Fibroblast of skin of right biceps (primary cell): ENCODE measurements around the gene BAHCC1.
"Not testable (repeated sequence)": the region's sequence is repeated elsewhere in the genome, so short reads cannot be mapped to it uniquely, and the experiment has no call there.

Source experiments
- DNase-seq: peaks from one replicate; pipeline ENCODE4 v3.0.0-alpha.2; 2013

BAHCC1 gene

GRCh38 chr17:81394921-81395599, at the start of gene BAHCC1:
Gene BAHCC1, plus strand, starts transcription at chr17:81395457. Its CDS starts 4,283 bp downstream, at chr17:81399740.
- peak; percentile 100 for DNase-seq

GRCh38 chr17:81346090-81346907, 49.0 kb upstream of the BAHCC1 start:
- peak; percentile 98 for DNase-seq

DNA sequence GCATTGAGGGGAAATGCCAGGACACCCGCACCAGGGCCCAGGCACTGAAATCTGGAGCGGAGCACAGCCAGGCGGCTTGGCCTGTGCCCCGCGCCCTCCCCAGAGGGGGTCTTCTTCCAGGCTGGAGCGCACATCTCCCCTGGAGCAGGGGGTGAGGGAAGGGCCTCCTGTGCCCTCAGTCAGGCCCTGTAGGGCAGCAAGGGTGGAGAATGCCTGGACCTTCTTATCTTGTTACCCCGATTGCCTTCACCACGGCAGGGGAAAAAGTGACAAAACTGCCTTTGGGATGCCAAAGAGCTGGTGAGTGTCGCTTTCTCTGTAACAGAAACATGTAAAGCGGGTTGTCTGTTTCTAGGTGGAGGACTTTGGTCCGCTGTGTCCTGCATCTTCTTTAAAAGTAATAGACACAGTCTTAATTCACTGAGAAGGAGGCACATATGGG, 48.3 kb upstream of the BAHCC1 start:
- no peak for DNase-seq

- DNase-seq = no peak
Observed at GRCh38 chr17:81347437-81347836, 47.8 kb upstream of the BAHCC1 start.

- DNase-seq = no peak
Observed at GRCh38 chr17:81348097-81349055, 46.9 kb upstream of the BAHCC1 start.

- DNase-seq = peak; percentile 64
Observed at GRCh38 chr17:81349397-81350319, 45.6 kb upstream of the BAHCC1 start.

DNA sequence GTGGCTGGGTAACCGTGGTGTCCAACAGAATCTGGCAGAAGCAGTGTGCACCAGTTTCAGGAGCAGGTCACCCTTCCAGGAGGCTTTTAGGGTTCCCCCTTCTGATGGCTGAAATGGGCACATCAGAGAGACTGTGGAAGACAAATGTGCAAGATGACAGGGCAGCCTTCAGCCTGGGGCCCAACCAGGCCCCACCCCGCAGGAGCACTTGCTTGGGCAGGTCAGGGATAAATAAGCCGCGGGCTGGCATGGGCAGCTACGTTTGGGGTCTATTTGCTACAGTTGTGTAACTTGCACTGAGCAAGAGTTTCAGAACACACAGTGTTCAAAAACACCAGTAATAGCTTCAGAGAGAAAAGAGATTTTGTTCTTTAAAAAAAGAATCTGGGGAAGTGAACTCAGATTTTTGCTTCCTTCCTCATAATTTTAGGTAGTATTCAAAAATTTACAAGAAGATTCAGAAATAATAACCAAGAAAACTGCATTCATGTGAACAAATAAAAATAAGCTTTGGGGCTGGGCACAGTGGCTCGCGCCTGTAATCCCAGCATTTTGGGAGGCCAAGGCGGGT, 44.9 kb upstream of the BAHCC1 start:
- no peak for DNase-seq

- DNase-seq = not testable (repeated sequence)
Observed at GRCh38 chr17:81351329-81352052, 43.8 kb upstream of the BAHCC1 start.

DNA sequence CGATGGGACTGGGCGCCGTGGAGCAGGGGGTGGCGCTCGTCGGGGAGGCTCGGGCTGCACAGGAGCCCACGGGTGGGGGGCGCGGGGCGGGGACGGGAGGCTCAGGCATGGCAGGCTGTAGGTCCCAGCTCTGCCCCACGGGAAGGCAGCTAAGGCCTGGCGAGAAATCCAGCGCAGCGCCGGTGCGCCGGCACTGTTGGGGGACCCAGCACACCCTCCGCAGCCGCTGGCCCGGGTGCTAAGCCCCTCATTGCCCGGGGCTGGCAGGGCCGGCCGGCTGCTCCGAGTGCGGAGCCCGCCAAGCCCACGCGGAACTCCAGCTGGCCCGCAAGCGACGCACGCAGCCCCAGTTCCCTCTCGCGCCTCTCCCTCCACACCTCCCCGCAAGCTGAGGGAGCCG, 43.2 kb upstream of the BAHCC1 start:
- DNase-seq = not testable (repeated sequence)

GRCh38 chr17:81354252-81354953, 40.9 kb upstream of the BAHCC1 start:
- DNase-seq = no peak

- DNase-seq = no peak
Observed at GRCh38 chr17:81354954-81355347, 40.3 kb upstream of the BAHCC1 start.

GRCh38 chr17:81359218-81359617, 36.0 kb upstream of the BAHCC1 start:
- DNase-seq = no peak

DNA sequence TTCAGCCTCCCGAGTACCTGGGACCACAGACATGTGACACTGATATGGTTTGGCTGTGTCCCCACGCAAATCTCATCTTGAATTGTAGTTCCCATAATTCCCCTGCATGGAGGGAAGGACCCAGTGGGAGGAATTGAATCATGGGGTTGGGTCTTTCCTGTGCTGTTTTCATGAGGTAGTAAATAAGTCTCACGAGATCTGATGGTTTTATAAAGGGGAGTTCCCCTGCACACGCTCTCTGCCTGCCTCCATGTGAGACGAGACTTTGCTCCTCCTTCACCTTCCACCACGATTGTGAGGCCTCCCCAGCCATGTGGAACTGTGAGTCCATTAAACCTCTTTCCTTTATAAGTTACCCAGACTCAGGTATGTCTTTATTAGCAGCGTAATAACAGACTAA, 33.3 kb upstream of the BAHCC1 start:
- DNase-seq = not testable (repeated sequence)

DNA sequence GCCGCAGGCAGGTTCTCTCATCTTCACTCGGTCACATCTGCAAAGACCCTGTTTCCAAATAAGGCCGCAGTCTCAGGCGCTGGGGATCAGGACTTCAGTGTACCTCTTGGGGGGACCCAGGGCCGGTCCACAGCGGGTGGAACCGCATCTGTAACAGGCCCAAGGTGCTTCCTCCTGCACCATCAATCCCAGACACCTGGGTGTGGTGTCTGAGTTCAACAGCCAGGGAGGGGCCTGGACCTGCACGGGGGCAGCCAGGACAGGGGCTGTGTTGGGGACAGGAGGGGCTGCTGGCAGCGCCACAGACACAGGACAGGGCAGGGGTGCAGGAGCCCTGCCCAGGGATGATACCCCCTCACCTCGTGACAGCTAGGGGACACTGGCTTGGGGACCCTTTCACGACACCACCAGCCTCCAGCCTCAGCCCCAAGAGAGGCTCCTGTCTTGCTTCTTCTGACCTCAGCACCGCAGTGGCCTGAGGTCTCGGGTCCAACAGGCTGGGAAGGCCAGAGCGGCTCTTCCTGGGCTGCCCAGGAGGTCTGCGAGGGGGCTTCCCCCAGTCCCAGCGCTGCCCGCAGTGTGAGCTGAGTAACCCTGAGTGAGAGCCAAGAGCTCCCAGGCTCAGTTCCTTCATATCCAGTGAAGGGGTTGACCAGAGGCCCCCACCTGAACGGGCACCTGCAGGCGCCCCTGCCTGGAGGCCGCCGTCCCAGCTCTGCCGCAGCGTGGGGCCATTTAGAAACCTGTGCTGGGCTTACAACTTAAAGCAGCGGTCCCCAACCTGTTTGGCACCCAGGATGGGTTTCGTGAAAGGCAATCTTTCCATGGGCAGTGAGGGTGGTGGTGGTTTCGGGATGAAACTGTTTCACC, 30.7 kb upstream of the BAHCC1 start:
- DNase-seq = no peak

- peak; percentile 61 for DNase-seq
Observed at GRCh38 chr17:81365148-81365600, 30.1 kb upstream of the BAHCC1 start.

DNA sequence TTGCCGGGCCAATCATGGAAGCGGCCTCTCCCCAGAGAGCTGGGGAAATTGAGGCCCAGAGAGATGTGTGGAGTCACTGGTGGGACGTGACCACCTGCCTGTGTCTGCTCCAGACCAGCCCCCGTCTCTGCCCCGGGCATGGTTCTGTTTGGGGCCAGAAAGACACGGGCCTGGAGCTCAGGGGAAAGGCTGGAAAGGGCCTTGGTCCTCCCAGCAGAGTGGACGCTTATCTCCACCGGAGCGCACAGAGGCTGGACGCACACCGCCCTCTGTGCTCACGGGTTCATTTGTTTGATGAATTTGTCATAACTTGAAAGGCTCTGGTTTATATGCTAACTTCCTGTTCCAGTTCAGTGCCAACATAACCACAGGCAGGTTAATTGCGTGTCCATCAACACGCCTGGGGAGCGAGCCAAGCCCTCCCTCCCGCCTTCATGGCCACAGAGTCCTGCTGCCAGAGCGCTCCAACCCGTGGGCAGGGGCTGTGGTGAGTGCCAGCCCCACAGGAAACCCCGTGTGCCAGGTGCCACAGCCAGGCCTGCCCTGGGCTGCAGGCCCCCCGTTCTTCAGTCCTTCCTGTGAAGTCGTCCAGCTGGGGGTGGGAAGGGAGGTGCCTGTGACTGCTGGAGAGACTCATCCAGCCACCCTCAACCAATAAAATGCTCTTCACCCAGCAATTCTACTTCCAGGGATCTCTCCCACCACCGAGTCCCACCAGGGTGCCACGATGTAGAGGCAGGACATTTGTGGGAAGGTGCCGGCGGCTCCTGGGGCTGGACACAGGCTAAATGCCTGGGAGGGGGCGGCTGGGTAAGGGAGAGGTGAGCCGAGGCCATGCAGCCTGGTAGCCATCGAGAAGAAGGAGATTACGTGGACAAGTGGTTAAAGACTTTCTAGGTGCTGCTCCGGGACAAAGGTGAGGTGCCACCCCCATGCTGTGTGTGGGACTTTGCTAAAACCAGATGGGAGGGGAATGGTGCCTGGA, 29.4 kb upstream of the BAHCC1 start:
- no peak for DNase-seq

- no peak for DNase-seq
Observed at GRCh38 chr17:81366648-81367047, 28.6 kb upstream of the BAHCC1 start.

GRCh38 chr17:81367171-81367570, 28.1 kb upstream of the BAHCC1 start:
- no peak for DNase-seq
